Measurements from ENCODE around the gene EZR. TPM values are rescaled to one million over a fixed set of nuclear protein-coding genes. Genes with fewer than 3 reads are reported as not detected.

The EZR gene
- polyA plus RNA-seq (2012; ENCODE audit: insufficient read length, low read depth) = 50.8 TPM

DNA sequence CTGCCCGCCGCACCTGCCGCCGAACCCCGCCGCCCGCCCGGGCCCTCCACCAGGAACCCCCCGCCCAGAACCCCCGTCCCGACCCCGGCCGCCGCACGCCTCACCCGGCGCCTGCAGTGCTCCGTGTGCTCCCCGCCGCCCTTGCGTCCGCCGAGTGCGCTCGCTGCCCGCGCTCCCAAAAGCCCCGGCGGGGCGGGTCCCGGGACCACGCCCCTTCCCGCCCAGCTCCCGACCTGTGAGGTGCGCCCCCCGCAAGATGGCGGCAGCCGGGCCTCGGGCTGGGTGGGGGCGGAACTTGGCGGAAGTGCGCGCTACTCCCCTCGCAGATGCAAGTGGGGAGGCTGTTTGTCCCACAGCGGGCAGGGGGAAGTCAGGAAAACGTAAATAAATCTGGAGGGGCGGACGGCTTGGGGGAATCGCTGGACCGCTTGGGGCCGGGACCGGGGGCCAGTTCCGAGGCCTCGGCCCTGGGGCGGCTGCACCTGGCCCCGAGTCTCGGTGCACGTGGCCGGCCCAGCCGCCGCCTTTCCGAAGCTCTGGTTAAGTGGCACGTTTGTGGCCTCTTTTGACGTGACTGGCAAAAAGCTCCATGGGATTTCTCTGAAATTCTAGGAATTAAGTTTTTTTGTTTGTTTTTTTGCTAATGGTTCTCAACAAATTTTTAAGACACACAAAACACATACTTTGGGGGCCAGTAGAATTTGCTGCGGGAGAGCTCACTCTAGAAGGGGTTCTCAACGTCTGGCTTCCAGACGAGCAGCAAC lies at the start of gene EZR:
EZR (minus strand) TSS at position 156 of the 764 bp plus-strand sequence. CDS start 1,275 bp downstream, outside the sequence.
- TF ChIP-seq SIN3A (IDR thresholded peaks at IDR 0.05; ENCODE audit: borderline replicate concordance, insufficient read depth, low read length) (no peak), TAF1 (IDR thresholded peaks at IDR 0.05; ENCODE audit: borderline replicate concordance, insufficient read depth, low read length) (0 out of 2 replicates have a peak, but pooled peaks have one; percentile 54), FOXP2 (optimal IDR thresholded peaks at IDR 0.05; ENCODE audit: borderline replicate concordance, extremely low read depth, extremely low read length, insufficient read depth) (peak; percentile 83), POLR2AphosphoS5 (IDR thresholded peaks at IDR 0.05; ENCODE audit: low read depth, low read length) (peak; percentile 84)
- TF ChIP-seq, protein P1, sequence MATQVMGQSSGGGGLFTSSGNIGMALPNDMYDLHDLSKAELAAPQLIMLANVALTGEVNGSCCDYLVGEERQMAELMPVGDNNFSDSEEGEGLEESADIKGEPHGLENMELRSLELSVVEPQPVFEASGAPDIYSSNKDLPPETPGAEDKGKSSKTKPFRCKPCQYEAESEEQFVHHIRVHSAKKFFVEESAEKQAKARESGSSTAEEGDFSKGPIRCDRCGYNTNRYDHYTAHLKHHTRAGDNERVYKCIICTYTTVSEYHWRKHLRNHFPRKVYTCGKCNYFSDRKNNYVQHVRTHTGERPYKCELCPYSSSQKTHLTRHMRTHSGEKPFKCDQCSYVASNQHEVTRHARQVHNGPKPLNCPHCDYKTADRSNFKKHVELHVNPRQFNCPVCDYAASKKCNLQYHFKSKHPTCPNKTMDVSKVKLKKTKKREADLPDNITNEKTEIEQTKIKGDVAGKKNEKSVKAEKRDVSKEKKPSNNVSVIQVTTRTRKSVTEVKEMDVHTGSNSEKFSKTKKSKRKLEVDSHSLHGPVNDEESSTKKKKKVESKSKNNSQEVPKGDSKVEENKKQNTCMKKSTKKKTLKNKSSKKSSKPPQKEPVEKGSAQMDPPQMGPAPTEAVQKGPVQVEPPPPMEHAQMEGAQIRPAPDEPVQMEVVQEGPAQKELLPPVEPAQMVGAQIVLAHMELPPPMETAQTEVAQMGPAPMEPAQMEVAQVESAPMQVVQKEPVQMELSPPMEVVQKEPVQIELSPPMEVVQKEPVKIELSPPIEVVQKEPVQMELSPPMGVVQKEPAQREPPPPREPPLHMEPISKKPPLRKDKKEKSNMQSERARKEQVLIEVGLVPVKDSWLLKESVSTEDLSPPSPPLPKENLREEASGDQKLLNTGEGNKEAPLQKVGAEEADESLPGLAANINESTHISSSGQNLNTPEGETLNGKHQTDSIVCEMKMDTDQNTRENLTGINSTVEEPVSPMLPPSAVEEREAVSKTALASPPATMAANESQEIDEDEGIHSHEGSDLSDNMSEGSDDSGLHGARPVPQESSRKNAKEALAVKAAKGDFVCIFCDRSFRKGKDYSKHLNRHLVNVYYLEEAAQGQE (IDR thresholded peaks at IDR 0.05; ENCODE audit: insufficient read depth in 1 of 2, low read depth in 2 of 2, low read length in 2 of 2) = no peak

DNA sequence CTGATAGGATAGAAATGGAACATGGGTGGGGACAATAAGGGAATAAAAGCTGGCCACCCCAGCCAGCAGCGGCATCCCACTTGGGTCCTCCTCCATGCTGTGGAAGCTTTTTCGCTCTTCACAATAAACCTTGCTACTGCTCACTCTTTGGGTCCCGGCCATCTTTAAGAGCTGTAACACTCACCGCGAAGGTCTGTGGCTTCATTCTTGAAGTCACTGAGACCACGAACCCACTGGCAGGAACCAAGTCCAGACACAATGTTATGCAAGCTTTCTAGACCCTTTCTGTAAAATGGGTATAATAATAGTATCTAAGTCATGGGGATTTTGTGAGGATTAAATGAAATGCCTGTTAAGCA lies 48.9 kb upstream of the EZR start:
- TF ChIP-seq, protein P1 (IDR thresholded peaks at IDR 0.05; ENCODE audit: insufficient read depth in 1 of 2, low read depth in 2 of 2, low read length in 2 of 2) = no peak
- no peak for TF ChIP-seq SIN3A (IDR thresholded peaks at IDR 0.05; ENCODE audit: borderline replicate concordance, insufficient read depth, low read length)
- no peak for TF ChIP-seq POLR2AphosphoS5 (IDR thresholded peaks at IDR 0.05; ENCODE audit: low read depth, low read length)
- TF ChIP-seq TAF1 (IDR thresholded peaks at IDR 0.05; ENCODE audit: borderline replicate concordance, insufficient read depth, low read length) = no peak
- no peak for TF ChIP-seq FOXP2 (optimal IDR thresholded peaks at IDR 0.05; ENCODE audit: borderline replicate concordance, extremely low read depth, extremely low read length, insufficient read depth)

DNA sequence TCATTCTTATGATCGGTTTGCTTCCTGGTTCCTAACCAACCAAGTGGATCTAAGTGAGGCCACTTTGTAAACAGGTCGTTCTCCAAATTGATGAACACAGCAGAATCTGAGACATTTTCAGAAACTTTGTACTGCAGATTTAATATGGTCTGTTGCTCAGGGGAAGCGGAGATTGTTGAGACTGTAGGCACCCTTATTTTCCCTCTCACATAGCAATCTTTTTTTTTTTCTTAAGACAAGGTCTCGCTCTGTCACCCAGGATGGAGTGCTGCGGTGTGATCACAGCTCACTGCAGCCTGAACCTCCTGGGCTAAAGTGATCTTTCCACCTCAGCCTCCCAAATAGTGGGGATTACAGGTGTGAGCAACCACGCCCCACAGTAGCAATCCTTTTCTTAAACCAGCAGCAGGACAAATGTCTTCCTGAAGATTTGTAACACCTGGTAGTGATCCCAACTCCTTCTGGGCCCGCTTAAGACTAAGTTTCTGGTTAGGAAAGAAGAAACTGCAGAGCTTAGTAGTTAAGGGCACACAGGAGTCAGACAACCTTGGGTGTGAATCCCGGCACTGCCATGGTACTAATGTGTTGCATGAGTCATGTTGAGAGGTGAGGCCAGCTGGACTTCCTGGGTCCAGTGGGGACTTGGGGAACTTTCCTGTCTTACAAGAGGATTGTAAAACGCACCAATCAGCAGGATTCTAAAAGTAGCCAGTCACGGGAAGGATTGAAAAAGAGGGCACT lies 48.4 kb upstream of the EZR start:
- TF ChIP-seq, protein P1 (IDR thresholded peaks at IDR 0.05; ENCODE audit: insufficient read depth in 1 of 2, low read depth in 2 of 2, low read length in 2 of 2) = no peak
- TF ChIP-seq FOXP2 (optimal IDR thresholded peaks at IDR 0.05; ENCODE audit: borderline replicate concordance, extremely low read depth, extremely low read length, insufficient read depth) = no peak

DNA sequence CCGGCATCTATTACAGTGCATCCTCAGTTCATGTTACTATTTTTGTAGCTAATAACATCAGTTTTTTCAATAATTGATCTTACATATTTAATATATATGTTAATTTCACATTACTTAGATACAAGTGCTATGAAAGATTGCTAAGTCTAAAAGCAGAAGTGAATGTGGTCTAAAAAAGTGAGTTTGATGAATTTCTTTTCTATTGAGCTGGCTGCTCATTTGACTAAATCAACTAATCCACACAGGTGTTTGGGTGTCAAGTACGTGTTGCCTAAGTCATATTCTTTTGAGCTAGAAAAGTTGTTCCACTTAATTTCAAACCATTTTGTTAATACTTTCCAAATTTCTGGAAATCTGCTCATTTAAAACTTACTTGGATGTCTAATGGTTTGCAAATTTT lies 46.6 kb upstream of the EZR start:
- TF ChIP-seq, protein P1 (IDR thresholded peaks at IDR 0.05; ENCODE audit: insufficient read depth in 1 of 2, low read depth in 2 of 2, low read length in 2 of 2) = no peak
- TF ChIP-seq TAF1 (IDR thresholded peaks at IDR 0.05; ENCODE audit: borderline replicate concordance, insufficient read depth, low read length) (no peak), POLR2AphosphoS5 (IDR thresholded peaks at IDR 0.05; ENCODE audit: low read depth, low read length) (no peak), FOXP2 (optimal IDR thresholded peaks at IDR 0.05; ENCODE audit: borderline replicate concordance, extremely low read depth, extremely low read length, insufficient read depth) (no peak), SIN3A (IDR thresholded peaks at IDR 0.05; ENCODE audit: borderline replicate concordance, insufficient read depth, low read length) (no peak)
